HEK293 (cell line): Measurements from ENCODE around the gene ARHGAP28.

ENCODE experiments used
- CTCF ChIA-PET: fragments of 350-600 bp; formaldehyde crosslinking; extraction: SDS; loops from one replicate; lab custom pipeline; 2021; ENCODE audit warnings: antibody characterized with exemption; lab: Yijun Ruan, JAX
- POLR2A ChIA-PET: fragments of 300-600 bp; formaldehyde crosslinking; extraction: SDS; loops from one replicate; lab custom pipeline; 2020; ENCODE audit warnings: antibody characterized with exemption, inconsistent platforms; lab: Yijun Ruan, JAX
- H3K27ac ChIP-seq: fragments of 200-500 bp; sonication (Bioruptor generic); 2 replicates; pipeline ENCODE4 v1.5.1; 2014; ENCODE audit warnings: low read depth, low read length, control low read depth, inconsistent platforms; ENCODE audit errors: extremely low read depth
- H3K36me3 ChIP-seq, 2 experiments: fragments of 200-500 bp in 1 of 2; sonication (Bioruptor generic) in 1 of 2; 1 replicate in 1 of 2; 2 replicates in 1 of 2; pipeline ENCODE4 v1.5.1; 2014 to 2017; ENCODE audit warnings: inconsistent platforms in 2 of 2, low read length in 2 of 2; ENCODE audit not compliant: control insufficient read depth in 2 of 2, insufficient read depth in 1 of 2
- H3K4me1 ChIP-seq: fragments of 200-500 bp; sonication (Bioruptor generic); 2 replicates; pipeline ENCODE4 v1.5.1; 2014; ENCODE audit warnings: mild to moderate bottlenecking, low read length, inconsistent platforms; ENCODE audit not compliant: control insufficient read depth, insufficient read depth
- H3K4me3 ChIP-seq: 2 replicates; pipeline ENCODE4 v1.5.1; 2011; ENCODE audit warnings: low read depth, mild to moderate bottlenecking, control low read depth, low read length, moderate library complexity
- H3K9me3 ChIP-seq: fragments of 200-500 bp; sonication (Bioruptor generic); 2 replicates; pipeline ENCODE4 v1.5.1; 2014; ENCODE audit warnings: low read depth, low read length, inconsistent platforms; ENCODE audit not compliant: control insufficient read depth, insufficient read depth
- BCL11A ChIP-seq: fragments of 450-650 bp; formaldehyde crosslinking; IDR thresholded peaks from 2 replicates; pipeline ENCODE4 v1.5.1; 2016; ENCODE audit warnings: low read depth, missing biosample characterization, missing genetic modification characterization
- GLIS1 ChIP-seq: fragments of 450-650 bp; formaldehyde crosslinking; IDR thresholded peaks from 2 replicates; pipeline ENCODE4 v1.5.1; 2016; ENCODE audit warnings: missing biosample characterization, missing genetic modification characterization
- TRIM28 ChIP-seq: IDR thresholded peaks from 2 replicates; pipeline ENCODE4 v1.6.1; 2011; ENCODE audit warnings: low read length, control low read depth, borderline replicate concordance
- ZBTB21 ChIP-seq: fragments of 450-650 bp; formaldehyde crosslinking; IDR thresholded peaks from 2 replicates; pipeline ENCODE4 v1.5.1; 2017; ENCODE audit warnings: missing biosample characterization, missing genetic modification characterization
- ZNF10 ChIP-seq: fragments of 450-650 bp; formaldehyde crosslinking; IDR thresholded peaks from 2 replicates; pipeline ENCODE4 v1.5.1; 2017; ENCODE audit warnings: missing biosample characterization, missing genetic modification characterization
- ZNF2 ChIP-seq: fragments of 450-650 bp; formaldehyde crosslinking; IDR thresholded peaks from 2 replicates; pipeline ENCODE4 v1.5.1; 2016; ENCODE audit warnings: missing biosample characterization, missing genetic modification characterization
- ZNF433 ChIP-seq: fragments of 450-650 bp; formaldehyde crosslinking; IDR thresholded peaks from 2 replicates; pipeline ENCODE4 v1.5.1; 2016; ENCODE audit warnings: missing biosample characterization, missing genetic modification characterization, low read depth
- ZNF600 ChIP-seq: fragments of 450-650 bp; formaldehyde crosslinking; IDR thresholded peaks from 2 replicates; pipeline ENCODE4 v1.5.1; 2016; ENCODE audit warnings: missing biosample characterization, missing genetic modification characterization
- ZNF610 ChIP-seq: fragments of 450-650 bp; formaldehyde crosslinking; IDR thresholded peaks from 2 replicates; pipeline ENCODE4 v1.5.1; 2016; ENCODE audit warnings: missing biosample characterization, missing genetic modification characterization, borderline replicate concordance
- ZNF623 ChIP-seq: fragments of 450-650 bp; formaldehyde crosslinking; IDR thresholded peaks from 2 replicates; pipeline ENCODE4 v1.5.1; 2016; ENCODE audit warnings: missing biosample characterization, missing genetic modification characterization
- TF ChIP-seq, protein P1 (sequence below): fragments of 450-650 bp; formaldehyde crosslinking; IDR thresholded peaks from 2 replicates; pipeline ENCODE4 v1.5.1; 2016; ENCODE audit warnings: missing biosample characterization, missing genetic modification characterization

Gene ARHGAP28

GRCh38 chr18:6943143-6943542 lies 213.6 kb downstream of the ARHGAP28 start:
- TF ChIP-seq ZBTB21 (no peak), ZNF2 (no peak), TRIM28 (no peak)
- TF ChIP-seq, protein P1, sequence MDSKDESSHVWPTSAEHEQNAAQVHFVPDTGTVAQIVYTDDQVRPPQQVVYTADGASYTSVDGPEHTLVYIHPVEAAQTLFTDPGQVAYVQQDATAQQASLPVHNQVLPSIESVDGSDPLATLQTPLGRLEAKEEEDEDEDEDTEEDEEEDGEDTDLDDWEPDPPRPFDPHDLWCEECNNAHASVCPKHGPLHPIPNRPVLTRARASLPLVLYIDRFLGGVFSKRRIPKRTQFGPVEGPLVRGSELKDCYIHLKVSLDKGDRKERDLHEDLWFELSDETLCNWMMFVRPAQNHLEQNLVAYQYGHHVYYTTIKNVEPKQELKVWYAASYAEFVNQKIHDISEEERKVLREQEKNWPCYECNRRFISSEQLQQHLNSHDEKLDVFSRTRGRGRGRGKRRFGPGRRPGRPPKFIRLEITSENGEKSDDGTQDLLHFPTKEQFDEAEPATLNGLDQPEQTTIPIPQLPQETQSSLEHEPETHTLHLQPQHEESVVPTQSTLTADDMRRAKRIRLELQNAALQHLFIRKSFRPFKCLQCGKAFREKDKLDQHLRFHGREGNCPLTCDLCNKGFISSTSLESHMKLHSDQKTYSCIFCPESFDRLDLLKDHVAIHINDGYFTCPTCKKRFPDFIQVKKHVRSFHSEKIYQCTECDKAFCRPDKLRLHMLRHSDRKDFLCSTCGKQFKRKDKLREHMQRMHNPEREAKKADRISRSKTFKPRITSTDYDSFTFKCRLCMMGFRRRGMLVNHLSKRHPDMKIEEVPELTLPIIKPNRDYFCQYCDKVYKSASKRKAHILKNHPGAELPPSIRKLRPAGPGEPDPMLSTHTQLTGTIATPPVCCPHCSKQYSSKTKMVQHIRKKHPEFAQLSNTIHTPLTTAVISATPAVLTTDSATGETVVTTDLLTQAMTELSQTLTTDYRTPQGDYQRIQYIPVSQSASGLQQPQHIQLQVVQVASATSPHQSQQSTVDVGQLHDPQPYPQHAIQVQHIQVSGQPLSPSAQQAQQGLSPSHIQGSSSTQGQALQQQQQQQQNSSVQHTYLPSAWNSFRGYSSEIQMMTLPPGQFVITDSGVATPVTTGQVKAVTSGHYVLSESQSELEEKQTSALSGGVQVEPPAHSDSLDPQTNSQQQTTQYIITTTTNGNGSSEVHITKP (tag by site-specific recombination): no peak
- Histone ChIP-seq H3K4me3 (no peak overlapping the region), H3K36me3 (peaks cover 0 to 5% of the 10 kb centered on the region in 2 experiments; a peak in 1 of 3 replicates), H3K4me1 (no peaks in the 10 kb centered on the region), H3K9me3 (no peaks in the 10 kb centered on the region), H3K27ac (no peak overlapping the region)
- POLR2A ChIA-PET: no interaction called here
- CTCF ChIA-PET: interaction anchor here (0.5 to 1.7 kb wide), 3 partner anchors 23 to 1380 kb away, joined by 3 to 8 read pairs (median 3); no protein-coding TSS in a partner anchor

GRCh38 chr18:6947338-6948030 lies 218.0 kb downstream of the ARHGAP28 start:
- ChIA-PET CTCF (interaction anchor here (0.6 kb wide), 1 partner anchor 47 kb away, joined by 3 read pairs; no protein-coding TSS in a partner anchor), POLR2A (no interaction called here)

GRCh38 chr18:6948281-6949055 lies 219.0 kb downstream of the ARHGAP28 start:
- POLR2A ChIA-PET: no interaction called here
- H3K9me3 ChIP-seq: no peaks in the 10 kb centered on the region
- no peak for TF ChIP-seq ZNF610 (tag by site-specific recombination)
- TF ChIP-seq, all 188 proteins: peak for 0
- CTCF ChIA-PET: no interaction called here
- Histone ChIP-seq H3K4me1 (peaks cover 3% of the 10 kb centered on the region; the same call in 1 of the 2 replicates), H3K36me3 (peaks cover 0 to 7% of the 10 kb centered on the region in 2 experiments; a peak in 1 of 3 replicates), H3K4me3 (no peak overlapping the region), H3K27ac (no peak overlapping the region)

More at GRCh38 chr18:6947338-6948030, 218.0 kb downstream of the ARHGAP28 start:
- H3K9me3 ChIP-seq: no peaks in the 10 kb centered on the region
- H3K27ac ChIP-seq: no peak overlapping the region
- H3K36me3 ChIP-seq: peaks cover 0 to 8% of the 10 kb centered on the region in 2 experiments; a peak in 1 of 3 replicates
- peaks cover 3% of the 10 kb centered on the region; the same call in 1 of the 2 replicates for H3K4me1 ChIP-seq
- H3K4me3 ChIP-seq: no peak overlapping the region
- TF ChIP-seq ZNF623 (tag by site-specific recombination) (no peak), ZNF10 (tag by site-specific recombination) (no peak), BCL11A (tag by site-specific recombination) (no peak), ZNF433 (tag by site-specific recombination) (no peak), GLIS1 (tag by site-specific recombination) (no peak), ZNF600 (tag by site-specific recombination) (no peak)
